GM12864 (cell line): ENCODE measurements around the gene RASGEF1C.

ENCODE experiments used
- DNase-seq: peaks from one replicate; pipeline ENCODE4 v3.0.0-alpha.2; 2011; ENCODE audit warnings: low read depth
- H3K4me3 ChIP-seq: 2 replicates; pipeline ENCODE4 v1.5.1; 2011; ENCODE audit warnings: mild to moderate bottlenecking, low read depth, low read length, control low read depth
- TF ChIP-seq, protein P1 (sequence below): IDR thresholded peaks from 2 replicates; pipeline ENCODE4 v1.5.1; 2011; ENCODE audit warnings: low read depth, mild to moderate bottlenecking, moderate library complexity, low read length, control low read depth, inconsistent platforms; ENCODE audit errors: missing control alignments

RASGEF1C gene

DNA sequence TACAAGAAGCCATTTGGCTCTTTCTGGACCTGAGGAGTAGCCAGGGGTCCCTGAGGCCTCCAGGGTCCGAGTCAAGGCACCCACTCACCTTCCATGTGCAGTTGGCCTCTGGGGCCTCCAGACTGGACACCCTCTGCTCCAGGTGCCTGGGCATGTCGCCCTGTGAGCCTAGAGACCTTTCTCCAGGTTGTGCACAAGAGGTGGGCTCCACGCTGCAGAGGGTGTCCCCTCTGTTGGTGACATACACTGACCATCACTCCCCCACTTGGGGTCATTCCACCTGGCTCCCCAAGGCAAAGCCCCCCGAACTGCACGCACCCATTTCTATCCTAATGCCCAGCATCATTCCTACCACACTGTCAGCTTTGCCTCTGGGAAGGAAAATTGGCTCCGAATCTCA, 48.8 kb downstream of the RASGEF1C start:
- TF ChIP-seq, protein P1, sequence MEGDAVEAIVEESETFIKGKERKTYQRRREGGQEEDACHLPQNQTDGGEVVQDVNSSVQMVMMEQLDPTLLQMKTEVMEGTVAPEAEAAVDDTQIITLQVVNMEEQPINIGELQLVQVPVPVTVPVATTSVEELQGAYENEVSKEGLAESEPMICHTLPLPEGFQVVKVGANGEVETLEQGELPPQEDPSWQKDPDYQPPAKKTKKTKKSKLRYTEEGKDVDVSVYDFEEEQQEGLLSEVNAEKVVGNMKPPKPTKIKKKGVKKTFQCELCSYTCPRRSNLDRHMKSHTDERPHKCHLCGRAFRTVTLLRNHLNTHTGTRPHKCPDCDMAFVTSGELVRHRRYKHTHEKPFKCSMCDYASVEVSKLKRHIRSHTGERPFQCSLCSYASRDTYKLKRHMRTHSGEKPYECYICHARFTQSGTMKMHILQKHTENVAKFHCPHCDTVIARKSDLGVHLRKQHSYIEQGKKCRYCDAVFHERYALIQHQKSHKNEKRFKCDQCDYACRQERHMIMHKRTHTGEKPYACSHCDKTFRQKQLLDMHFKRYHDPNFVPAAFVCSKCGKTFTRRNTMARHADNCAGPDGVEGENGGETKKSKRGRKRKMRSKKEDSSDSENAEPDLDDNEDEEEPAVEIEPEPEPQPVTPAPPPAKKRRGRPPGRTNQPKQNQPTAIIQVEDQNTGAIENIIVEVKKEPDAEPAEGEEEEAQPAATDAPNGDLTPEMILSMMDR, result no peak
- no peak overlapping the region for H3K4me3 ChIP-seq
- no peak for DNase-seq

GRCh38 chr5:180159756-180160155, 49.3 kb downstream of the RASGEF1C start:
- DNase-seq, result no peak

GRCh38 chr5:180157866-180158265, 51.1 kb downstream of the RASGEF1C start:
- TF ChIP-seq, protein P1, result no peak
- DNase-seq, result no peak
- no peak overlapping the region for H3K4me3 ChIP-seq

More at GRCh38 chr5:180159756-180160155, 49.3 kb downstream of the RASGEF1C start:
- TF ChIP-seq, protein P1, result no peak
- no peak overlapping the region for H3K4me3 ChIP-seq

DNA sequence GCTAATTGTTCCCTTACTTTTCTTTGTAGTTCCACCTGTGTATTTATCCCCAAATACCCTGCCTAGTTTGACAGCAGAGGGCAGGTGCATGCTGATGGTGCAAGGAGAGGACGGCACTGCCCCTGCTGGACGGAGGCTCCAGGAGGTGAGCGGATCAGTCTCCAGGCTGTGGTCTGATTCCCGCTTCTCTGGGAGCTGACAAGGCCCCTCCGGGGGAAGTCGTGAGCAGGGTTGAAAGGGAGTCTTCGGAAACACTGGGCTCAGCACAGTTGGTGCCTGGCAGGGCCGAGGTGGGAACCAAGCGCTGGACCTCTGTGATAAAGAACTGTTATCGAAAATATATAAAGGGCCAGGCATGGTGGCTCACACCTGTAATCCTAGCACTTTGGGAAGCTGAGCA, 52.9 kb downstream of the RASGEF1C start:
- H3K4me3 ChIP-seq, result no peak overlapping the region
- TF ChIP-seq, protein P1, result no peak
- no peak for DNase-seq

GRCh38 chr5:180155365-180155926, 53.6 kb downstream of the RASGEF1C start:
- DNase-seq, result no peak
- TF ChIP-seq, protein P1, result no peak
- H3K4me3 ChIP-seq, result no peak overlapping the region

DNA sequence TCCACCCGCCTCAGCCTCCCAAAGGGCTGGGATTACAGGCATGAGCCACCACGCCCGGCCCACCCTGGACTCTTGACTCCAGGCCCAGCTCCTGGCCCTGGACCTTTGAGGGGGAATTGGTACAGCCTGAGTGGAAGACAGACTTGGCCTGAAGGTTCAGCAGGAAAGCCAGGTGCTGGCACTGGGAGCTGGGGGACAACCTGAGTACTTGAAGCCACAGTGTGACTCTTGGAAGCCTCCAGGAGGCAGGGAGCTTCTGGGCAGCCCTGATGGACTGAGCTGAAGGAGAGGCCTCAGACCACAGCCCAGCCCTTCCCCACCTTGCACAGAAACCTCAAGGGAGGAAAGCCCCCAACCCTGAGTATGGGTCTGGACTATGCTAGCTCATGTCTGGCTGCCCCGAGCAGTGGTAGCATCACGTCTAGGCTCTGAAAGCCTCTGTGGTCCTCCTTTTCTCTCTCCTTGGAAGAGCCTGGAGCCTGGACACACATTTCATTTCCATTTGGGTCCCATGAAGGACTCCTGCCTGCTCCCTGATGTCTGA, 54.1 kb downstream of the RASGEF1C start:
- H3K4me3 ChIP-seq, result no peak overlapping the region
- TF ChIP-seq, protein P1, result no peak
- no peak for DNase-seq

DNA sequence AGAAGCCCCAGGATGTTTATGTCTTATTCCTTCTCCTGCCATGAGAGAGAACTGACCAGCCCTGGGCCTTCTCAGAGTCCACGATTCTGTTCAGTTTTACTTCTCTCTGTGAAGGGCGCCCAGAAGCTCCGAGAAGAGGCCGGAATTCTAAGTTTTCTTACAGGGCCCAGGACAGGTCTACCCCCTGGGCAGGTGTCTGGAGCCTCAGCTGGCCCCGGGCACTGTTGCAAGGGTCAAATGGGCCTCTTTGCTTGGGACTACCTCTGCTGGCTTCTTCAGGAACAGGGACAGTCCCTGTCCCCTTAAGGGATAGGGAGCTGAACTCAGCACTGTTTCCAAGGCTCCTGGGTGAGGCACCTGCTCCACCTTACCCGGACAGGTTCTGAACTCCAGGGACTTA, 55.0 kb downstream of the RASGEF1C start:
- TF ChIP-seq, protein P1, result no peak
- no peak for DNase-seq
- H3K4me3 ChIP-seq, result no peak overlapping the region
